Muscle of back (tissue), 11 donors: ENCODE measurements around the gene GDI1. TPM values are rescaled to one million over a fixed set of nuclear protein-coding genes. Genes with fewer than 3 reads are reported as not detected.

Experiments
- DNase-seq, 3 donors: peaks; one replicate each; pipeline versions ENCODE4 v3.0.0 to v3.0.0-alpha.2; 2013
- polyA plus RNA-seq, 10 donors: library from polyadenylated mRNA; unstranded; fragments of 120-200 nt; gene quantifications; one replicate each; pipeline ENCODE4 v1.2.1, GENCODE V29; 2013; ENCODE audit not compliant: insufficient read length in 10 of 10

GDI1 gene
- polyA plus RNA-seq, 10 donors: 71.8 to 116 (median 84.7) TPM

GRCh38 chrX:154458116-154458953, 21.4 kb downstream of the GDI1 start, which contains the start of gene PLXNA3:
TSS of gene PLXNA3 (plus strand) at chrX:154458281. CDS start at chrX:154460184, 1,903 bp downstream.
- DNase-seq: peak in 2 of 3 donors; percentile 37 to 67

GRCh38 chrX:154458954-154459778, 22.2 kb downstream of the GDI1 start:
- peak in 1 of 3 donors; percentile 22 for DNase-seq

- no peak for DNase-seq
Measured at GRCh38 chrX:154459832-154460231, 22.9 kb downstream of the GDI1 start.

GRCh38 chrX:154460326-154460725, 23.4 kb downstream of the GDI1 start:
- no peak for DNase-seq

- no peak for DNase-seq
Measured at GRCh38 chrX:154462396-154462795, 25.4 kb downstream of the GDI1 start.

- DNase-seq: no peak
Measured at GRCh38 chrX:154463611-154464220, 26.8 kb downstream of the GDI1 start.

GRCh38 chrX:154464806-154465365, 27.9 kb downstream of the GDI1 start:
- DNase-seq: no peak

GRCh38 chrX:154465601-154466000, 28.6 kb downstream of the GDI1 start:
- DNase-seq: no peak

GRCh38 chrX:154466036-154466435, 29.1 kb downstream of the GDI1 start:
- no peak for DNase-seq

GRCh38 chrX:154466907-154467306, 30.0 kb downstream of the GDI1 start:
- DNase-seq: no peak

- no peak for DNase-seq
Measured at GRCh38 chrX:154467556-154467955, 30.6 kb downstream of the GDI1 start.

GRCh38 chrX:154468217-154468616, 31.3 kb downstream of the GDI1 start:
- DNase-seq: no peak

- DNase-seq: no peak
Measured at GRCh38 chrX:154469114-154469513, 32.2 kb downstream of the GDI1 start.

GRCh38 chrX:154469880-154470279, 32.9 kb downstream of the GDI1 start:
- no peak for DNase-seq

GRCh38 chrX:154470434-154470833, 33.5 kb downstream of the GDI1 start:
- no peak for DNase-seq

- no peak for DNase-seq
Measured at GRCh38 chrX:154470914-154471568, 34.1 kb downstream of the GDI1 start.

- DNase-seq: no peak
Measured at GRCh38 chrX:154471839-154472684, 35.1 kb downstream of the GDI1 start.

GRCh38 chrX:154472685-154473632, 36.0 kb downstream of the GDI1 start:
- DNase-seq: no peak

- no peak for DNase-seq
Measured at GRCh38 chrX:154473683-154474082, 36.7 kb downstream of the GDI1 start.
